Activated T-cell treated with anti-CD3 and anti-CD28 coated beads, Interleukin-2, amount 50 U/mL, for 72 hours (primary cell): ENCODE results near the gene SNX15. TPM values are rescaled to one million over a fixed set of nuclear protein-coding genes. Genes with fewer than 3 reads are reported as not detected.
"Not testable (repeated sequence)": the region's sequence is repeated elsewhere in the genome, so short reads cannot be mapped to it uniquely, and the experiment has no call there.

Experiments used
- ATAC-seq, 2 donors: fragments of 150-1000 bp; cut with Tn5 transposase; replicated peaks in 1 of 2; 2 replicates each; pipeline ENCODE4 v1.10.0; 2021; ENCODE audit warnings: moderate library complexity in 2 of 2, mild to moderate bottlenecking in 1 of 2
- DNase-seq, 2 donors: peaks; one replicate each; pipeline ENCODE4 v3.0.0; 2021 to 2022; ENCODE audit warnings: mixed read lengths in 1 of 2
- H3K27ac Mint-ChIP-seq: one replicate; pipeline ENCODE4 v1.8.0; 2022; ENCODE audit warnings: mild to moderate bottlenecking, moderate library complexity, mixed read lengths
- H3K27me3 Mint-ChIP-seq: one replicate; pipeline ENCODE4 v1.8.0; 2022; ENCODE audit warnings: low read depth, mixed read lengths
- H3K36me3 Mint-ChIP-seq, 2 donors: one replicate each; pipeline ENCODE4 v1.8.0; 2022; ENCODE audit warnings: mixed read lengths in 2 of 2, mild to moderate bottlenecking in 1 of 2; ENCODE audit not compliant: insufficient read depth in 2 of 2
- H3K4me1 Mint-ChIP-seq: one replicate; pipeline ENCODE4 v1.8.0; 2022; ENCODE audit warnings: low read depth, mixed read lengths
- H3K4me3 Mint-ChIP-seq, 2 donors: one replicate each; pipeline ENCODE4 v1.8.0; 2022; ENCODE audit warnings: mild to moderate bottlenecking in 2 of 2, mixed read lengths in 2 of 2, moderate library complexity in 2 of 2
- H3K9me3 Mint-ChIP-seq, 2 donors: one replicate each; pipeline ENCODE4 v1.8.0; 2022; ENCODE audit warnings: mixed read lengths in 2 of 2
- total RNA-seq, 2 donors: library from RNA; stranded (reverse); gene quantifications; one replicate each; pipeline ENCODE4 v1.2.3, GENCODE V29; 2022

SNX15 gene
- total RNA-seq, 2 donors from 2014 or later, result 31.5 to 38.7 TPM

- not testable (repeated sequence) for H3K27ac Mint-ChIP-seq, H3K4me3 Mint-ChIP-seq, DNase-seq, H3K36me3 Mint-ChIP-seq, H3K27me3 Mint-ChIP-seq, ATAC-seq, H3K9me3 Mint-ChIP-seq
- H3K4me1 Mint-ChIP-seq, result peaks cover 15% of the 10 kb centered on the region
Observed at GRCh38 chr11:65023502-65023901, 3.7 kb upstream of the SNX15 start.

DNA sequence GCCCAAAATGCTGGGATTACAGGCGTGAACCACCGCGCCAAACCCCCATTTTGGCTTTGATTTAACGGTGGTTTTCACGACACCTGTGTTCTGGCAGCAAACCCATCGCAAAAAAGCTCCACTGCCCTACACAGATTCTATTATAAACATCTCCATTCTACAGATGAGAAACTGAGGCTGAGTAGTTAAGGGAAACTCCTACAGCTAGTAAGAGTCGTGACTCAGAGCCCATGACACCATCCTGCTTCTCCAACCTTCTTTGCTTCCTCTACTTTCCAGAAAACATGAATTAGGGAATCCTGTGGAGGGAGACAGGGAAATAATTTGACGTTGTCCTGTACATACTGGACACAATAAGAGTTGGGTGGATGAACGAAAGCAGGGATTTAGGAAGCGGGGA lies 429 bp upstream of the SNX15 start:
- DNase-seq, result no peak
- Mint-ChIP-seq H3K27me3 (no peaks in the 10 kb centered on the region), H3K4me1 (peaks cover 17% of the 10 kb centered on the region), H3K4me3 (peak overlapping the region; percentile 86 to 88), H3K9me3 (no peaks in the 10 kb centered on the region), H3K27ac (peak overlapping the region; percentile 90), H3K36me3 (no peaks in the 10 kb centered on the region)
- no peak for ATAC-seq

GRCh38 chr11:65032216-65032615 lies 5.0 kb downstream of the SNX15 start:
- H3K36me3 Mint-ChIP-seq, result no peaks in the 10 kb centered on the region
- peaks cover 12% of the 10 kb centered on the region for H3K4me1 Mint-ChIP-seq
- no peak overlapping the region for H3K4me3 Mint-ChIP-seq
- DNase-seq, result no peak
- H3K27ac Mint-ChIP-seq, result no peak overlapping the region
- no peaks in the 10 kb centered on the region for H3K9me3 Mint-ChIP-seq
- no peaks in the 10 kb centered on the region for H3K27me3 Mint-ChIP-seq
- no peak for ATAC-seq

DNA sequence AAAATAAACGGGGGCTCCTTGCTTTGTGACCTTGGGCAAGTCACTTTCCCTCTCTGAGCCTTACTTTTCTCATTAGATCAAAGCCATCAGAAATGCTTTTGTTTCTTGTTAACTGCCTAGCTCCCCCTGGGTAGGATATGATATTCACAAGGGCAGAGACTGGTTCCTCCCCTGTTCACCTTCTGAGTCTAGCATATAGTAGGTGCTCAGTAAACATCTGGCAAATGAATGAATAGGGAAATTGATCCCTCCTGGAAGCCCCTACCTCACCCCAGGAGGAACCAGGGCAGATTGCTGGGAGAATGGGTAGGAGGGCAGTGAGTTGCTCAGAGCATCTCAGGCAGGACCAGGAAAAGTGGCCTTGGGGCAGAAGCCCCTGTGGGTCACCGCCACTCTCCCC lies 7.2 kb downstream of the SNX15 start:
- H3K9me3 Mint-ChIP-seq, result no peaks in the 10 kb centered on the region
- no peak overlapping the region for H3K27ac Mint-ChIP-seq
- no peaks in the 10 kb centered on the region for H3K36me3 Mint-ChIP-seq
- ATAC-seq (no peak), DNase-seq (no peak)
- no peaks in the 10 kb centered on the region for H3K4me1 Mint-ChIP-seq
- no peaks in the 10 kb centered on the region for H3K27me3 Mint-ChIP-seq
- H3K4me3 Mint-ChIP-seq, result no peak overlapping the region

DNA sequence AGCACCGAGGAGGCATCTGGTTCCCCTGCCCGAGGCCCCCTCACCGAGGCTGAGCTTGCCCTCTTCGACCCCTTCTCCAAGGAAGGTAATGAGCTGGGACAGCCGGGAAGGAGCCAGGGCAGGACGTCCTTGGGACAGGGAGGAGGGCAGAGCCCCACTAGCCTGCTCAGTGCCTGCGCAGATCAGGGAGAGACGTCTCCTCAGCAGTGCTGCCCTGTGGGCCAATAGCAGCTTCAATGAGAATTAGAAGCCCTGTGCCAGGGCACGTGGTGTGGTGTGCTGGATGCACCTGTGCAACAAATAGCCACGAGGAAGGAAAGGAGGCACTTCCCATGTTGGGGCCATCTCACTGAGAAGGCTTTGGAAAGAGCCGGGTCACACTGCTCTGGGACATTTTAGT lies 8.3 kb downstream of the SNX15 start:
- no peaks in the 10 kb centered on the region for H3K36me3 Mint-ChIP-seq
- H3K9me3 Mint-ChIP-seq, result no peaks in the 10 kb centered on the region
- H3K27me3 Mint-ChIP-seq, result no peaks in the 10 kb centered on the region
- no peak overlapping the region for H3K27ac Mint-ChIP-seq
- no peak overlapping the region for H3K4me3 Mint-ChIP-seq
- no peak for ATAC-seq
- H3K4me1 Mint-ChIP-seq, result peaks cover 4% of the 10 kb centered on the region
- DNase-seq, result no peak

GRCh38 chr11:65036931-65037330 lies 9.7 kb downstream of the SNX15 start:
- H3K4me1 Mint-ChIP-seq, result peaks cover 4% of the 10 kb centered on the region
- H3K36me3 Mint-ChIP-seq, result no peaks in the 10 kb centered on the region
- H3K9me3 Mint-ChIP-seq, result no peaks in the 10 kb centered on the region
- no peak for DNase-seq
- ATAC-seq, result no peak
- no peaks in the 10 kb centered on the region for H3K27me3 Mint-ChIP-seq
- no peak overlapping the region for H3K4me3 Mint-ChIP-seq
- H3K27ac Mint-ChIP-seq, result no peak overlapping the region

- Mint-ChIP-seq H3K4me3 (peak overlapping the region; percentile 89 to 90), H3K36me3 (peaks cover 0 to 5% of the 10 kb centered on the region in 2 donors), H3K27me3 (no peaks in the 10 kb centered on the region), H3K9me3 (no peaks in the 10 kb centered on the region), H3K4me1 (peaks cover 12% of the 10 kb centered on the region), H3K27ac (peak overlapping the region; percentile 85)
- ATAC-seq (no peak), DNase-seq (no peak)
Observed at GRCh38 chr11:65040520-65040846, 13.2 kb downstream of the SNX15 start.

GRCh38 chr11:65040847-65041622 lies 13.8 kb downstream of the SNX15 start, which contains the start of gene SAC3D1:
SAC3D1 (plus strand) TSS chr11:65041210; CDS start chr11:65041293, 83 bp downstream.
- H3K27ac Mint-ChIP-seq, result peak within 1 kb of the TSS; percentile 85
- no peaks in the 10 kb centered on the region for H3K9me3 Mint-ChIP-seq
- H3K4me1 Mint-ChIP-seq, result peaks cover 12% of the 10 kb centered on the region
- H3K36me3 Mint-ChIP-seq, result peaks cover 0 to 5% of the 10 kb centered on the region in 2 donors
- DNase-seq, result peak; percentile 92 to 95
- H3K27me3 Mint-ChIP-seq, result no peaks in the 10 kb centered on the region
- ATAC-seq, result peak; percentile 93 to 95
- H3K4me3 Mint-ChIP-seq, result peak within 1 kb of the TSS; percentile 89 to 90

GRCh38 chr11:65042891-65043290 lies 15.7 kb downstream of the SNX15 start:
- Mint-ChIP-seq H3K4me3 (peak overlapping the region; percentile 86 to 90), H3K36me3 (peaks cover 0 to 5% of the 10 kb centered on the region in 2 donors), H3K27me3 (no peaks in the 10 kb centered on the region), H3K9me3 (no peaks in the 10 kb centered on the region), H3K4me1 (peaks cover 19% of the 10 kb centered on the region), H3K27ac (no peak overlapping the region)
- ATAC-seq (no peak), DNase-seq (no peak)

GRCh38 chr11:65043881-65044501 lies 16.8 kb downstream of the SNX15 start:
- no peaks in the 10 kb centered on the region for H3K9me3 Mint-ChIP-seq
- H3K27me3 Mint-ChIP-seq, result no peaks in the 10 kb centered on the region
- H3K4me1 Mint-ChIP-seq, result peaks cover 19% of the 10 kb centered on the region
- DNase-seq (no peak), ATAC-seq (no peak)
- no peak overlapping the region for H3K4me3 Mint-ChIP-seq
- no peak overlapping the region for H3K27ac Mint-ChIP-seq
- H3K36me3 Mint-ChIP-seq, result peaks cover 0 to 5% of the 10 kb centered on the region in 2 donors

DNA sequence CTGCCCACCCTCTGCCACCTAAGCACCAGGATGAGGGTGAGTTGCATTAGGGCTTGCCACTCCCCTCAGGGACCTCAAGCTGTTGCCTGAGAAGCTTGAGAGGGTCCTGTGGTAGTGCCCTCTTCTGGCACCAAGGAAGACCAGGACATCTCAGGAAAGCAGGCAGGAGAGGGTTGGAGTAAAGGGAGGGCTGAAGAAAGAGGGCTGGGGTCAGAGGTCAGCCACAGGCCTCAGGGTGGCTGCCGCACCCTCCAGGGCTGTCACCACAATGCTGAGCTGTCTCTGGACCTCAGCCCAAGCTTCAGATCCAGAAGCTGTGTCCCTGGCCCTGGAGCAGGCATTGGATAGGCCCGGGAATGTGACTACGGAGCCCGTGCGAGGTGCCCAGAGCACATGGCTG lies 17.8 kb downstream of the SNX15 start:
- peaks cover 0 to 5% of the 10 kb centered on the region in 2 donors for H3K36me3 Mint-ChIP-seq
- H3K27me3 Mint-ChIP-seq, result no peaks in the 10 kb centered on the region
- peaks cover 15% of the 10 kb centered on the region for H3K4me1 Mint-ChIP-seq
- no peak for DNase-seq
- no peak overlapping the region for H3K27ac Mint-ChIP-seq
- H3K4me3 Mint-ChIP-seq, result no peak overlapping the region
- no peak for ATAC-seq
- H3K9me3 Mint-ChIP-seq, result no peaks in the 10 kb centered on the region

DNA sequence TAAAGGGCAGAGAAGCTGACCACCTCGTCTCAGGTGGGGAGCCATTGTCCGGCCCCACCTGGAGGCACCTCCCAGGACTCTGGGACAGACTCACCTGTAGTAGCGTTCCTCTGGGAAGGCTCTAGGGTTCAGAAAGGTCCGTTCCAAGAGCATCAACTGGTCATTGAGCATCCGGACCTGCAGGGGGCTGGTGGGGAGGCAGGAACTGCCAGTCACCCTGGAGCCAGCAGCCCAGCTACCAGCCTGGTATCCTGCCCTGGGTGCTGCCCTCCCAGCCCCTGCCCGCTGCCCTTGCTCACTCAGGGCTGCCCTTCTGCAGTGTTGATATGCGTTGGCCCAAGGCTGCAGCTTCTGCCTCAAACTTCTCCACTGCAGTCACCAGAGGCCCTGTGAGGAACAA lies 18.5 kb downstream of the SNX15 start:
- Mint-ChIP-seq H3K4me3 (no peak overlapping the region), H3K9me3 (no peaks in the 10 kb centered on the region), H3K36me3 (peaks cover 0 to 5% of the 10 kb centered on the region in 2 donors), H3K27ac (no peak overlapping the region), H3K4me1 (peaks cover 15% of the 10 kb centered on the region), H3K27me3 (no peaks in the 10 kb centered on the region)
- ATAC-seq (no peak), DNase-seq (no peak)

GRCh38 chr11:65047581-65048422 lies 20.6 kb downstream of the SNX15 start:
- peak overlapping the region; percentile 42 for H3K27ac Mint-ChIP-seq
- H3K9me3 Mint-ChIP-seq, result no peaks in the 10 kb centered on the region
- H3K4me1 Mint-ChIP-seq, result peaks cover 10% of the 10 kb centered on the region
- DNase-seq, result peak; percentile 41 to 44
- peak; percentile 72 to 77 for ATAC-seq
- H3K4me3 Mint-ChIP-seq, result peak overlapping the region; percentile 71 to 89
- H3K36me3 Mint-ChIP-seq, result peaks cover 0 to 5% of the 10 kb centered on the region in 2 donors
- no peaks in the 10 kb centered on the region for H3K27me3 Mint-ChIP-seq
